OCI-LY1 (cell line): ENCODE results near the gene USP54.

Experiments used
- H2AFZ ChIP-seq: fragments of 200-600 bp; sonication (generic), shearing (Covaris generic); 2 replicates; pipeline ENCODE4 v1.6.0; 2014; ENCODE audit warnings: antibody characterized with exemption, mild to moderate bottlenecking, low read length
- H3F3A ChIP-seq: fragments of 200-600 bp; sonication (generic), shearing (Covaris generic); 2 replicates; pipeline ENCODE4 v1.6.0; 2014; ENCODE audit warnings: mild to moderate bottlenecking, antibody characterized with exemption, low read length, moderate library complexity; ENCODE audit not compliant: insufficient read depth
- H3K27ac ChIP-seq: fragments of 200-600 bp; sonication (generic); 2 replicates; pipeline ENCODE4 v1.5.1; 2014; ENCODE audit warnings: low read length, mixed run types, mild to moderate bottlenecking, low read depth; ENCODE audit not compliant: poor library complexity, severe bottlenecking
- H3K27me3 ChIP-seq: fragments of 200-600 bp; sonication (generic); 2 replicates; pipeline ENCODE4 v1.6.0; 2014; ENCODE audit warnings: antibody characterized with exemption, mild to moderate bottlenecking, low read length, moderate library complexity; ENCODE audit not compliant: insufficient read depth
- H3K36me3 ChIP-seq: fragments of 200-600 bp; sonication (generic); 2 replicates; pipeline ENCODE4 v1.6.1; 2014; ENCODE audit warnings: mild to moderate bottlenecking, antibody characterized with exemption, low read length, moderate library complexity, mixed read lengths; ENCODE audit not compliant: insufficient read depth
- H3K4me1 ChIP-seq: fragments of 200-600 bp; sonication (generic); 2 replicates; pipeline ENCODE4 v1.5.1; 2014; ENCODE audit warnings: mild to moderate bottlenecking, low read length, moderate library complexity; ENCODE audit not compliant: insufficient read depth, severe bottlenecking
- H3K4me2 ChIP-seq: fragments of 200-600 bp; sonication (generic), shearing (Covaris generic); 2 replicates; pipeline ENCODE4 v1.6.1; 2014; ENCODE audit warnings: low read length
- H3K4me3 ChIP-seq: fragments of 200-600 bp; sonication (generic); 2 replicates; pipeline ENCODE4 v1.5.1; 2014; ENCODE audit warnings: low read length, low read depth, mild to moderate bottlenecking, mixed read lengths; ENCODE audit not compliant: poor library complexity, severe bottlenecking
- H3K79me2 ChIP-seq: fragments of 200-600 bp; shearing (Covaris generic); 2 replicates; pipeline ENCODE4 v1.6.1; 2016; ENCODE audit warnings: mixed run types, low read length, mixed read lengths; ENCODE audit not compliant: insufficient read depth
- H3K9ac ChIP-seq: fragments of 200-600 bp; sonication (generic), shearing (Covaris generic); 2 replicates; pipeline ENCODE4 v1.6.1; 2014; ENCODE audit warnings: mild to moderate bottlenecking, low read length, mixed read lengths
- H3K9me2 ChIP-seq: fragments of 200-600 bp; sonication (generic), shearing (Covaris generic); 2 replicates; pipeline ENCODE4 v1.6.1; 2014; ENCODE audit warnings: low read depth, mild to moderate bottlenecking, low read length, mixed read lengths
- H3K9me3 ChIP-seq: fragments of 200-600 bp; shearing (Covaris generic); 2 replicates; pipeline ENCODE4 v1.6.1; 2014; ENCODE audit warnings: low read length, mixed read lengths
- H4K20me1 ChIP-seq: fragments of 200-600 bp; sonication (generic), shearing (Covaris generic); 2 replicates; pipeline ENCODE4 v1.6.0; 2016; ENCODE audit warnings: mild to moderate bottlenecking, low read length; ENCODE audit not compliant: insufficient read depth
- EZH2 ChIP-seq: fragments of 200-600 bp; sonication (generic), shearing (Covaris generic); IDR thresholded peaks from 2 replicates; pipeline ENCODE4 v1.8.0; 2017; ENCODE audit warnings: borderline replicate concordance, mixed run types, mild to moderate bottlenecking, antibody characterized with exemption, low read length, moderate library complexity, mixed read lengths
- TF ChIP-seq, protein P1 (sequence below): fragments of 200-600 bp; sonication (generic), shearing (Covaris generic); IDR thresholded peaks from 2 replicates; pipeline ENCODE4 v1.5.1; 2017; ENCODE audit warnings: mild to moderate bottlenecking, antibody characterized with exemption, low read length, moderate library complexity, mixed read lengths

The USP54 gene

DNA sequence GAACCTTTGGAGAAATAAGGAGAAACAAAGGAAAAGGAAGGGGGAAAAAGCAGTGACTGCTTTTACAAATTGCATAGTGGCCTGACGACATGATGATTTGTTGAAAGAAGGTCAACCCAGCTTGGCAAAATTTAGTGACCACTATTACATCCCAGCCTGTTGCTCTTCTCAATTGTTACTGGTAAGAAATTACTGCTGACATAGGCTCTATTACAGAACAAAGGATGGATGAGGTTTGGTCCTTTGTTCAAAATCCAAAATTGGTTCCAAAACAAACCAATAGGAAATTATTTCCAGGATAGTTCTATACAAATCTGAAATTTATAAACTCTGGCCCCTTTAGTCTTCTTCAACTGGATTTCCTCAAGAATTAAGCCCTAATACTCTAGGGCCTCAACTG, 39.6 kb downstream of the USP54 start:
- no peaks in the 10 kb centered on the region for H3K9me2 ChIP-seq
- H3K4me1 ChIP-seq, result no peaks in the 10 kb centered on the region
- no peaks in the 10 kb centered on the region for H3F3A ChIP-seq
- H3K9me3 ChIP-seq, result no peaks in the 10 kb centered on the region
- no peak overlapping the region for H2AFZ ChIP-seq
- no peaks in the 10 kb centered on the region for H4K20me1 ChIP-seq
- H3K27ac ChIP-seq, result no peak overlapping the region
- no peak overlapping the region for H3K9ac ChIP-seq
- H3K79me2 ChIP-seq, result no peaks in the 10 kb centered on the region
- no peak overlapping the region for H3K4me3 ChIP-seq
- TF ChIP-seq, protein P1, sequence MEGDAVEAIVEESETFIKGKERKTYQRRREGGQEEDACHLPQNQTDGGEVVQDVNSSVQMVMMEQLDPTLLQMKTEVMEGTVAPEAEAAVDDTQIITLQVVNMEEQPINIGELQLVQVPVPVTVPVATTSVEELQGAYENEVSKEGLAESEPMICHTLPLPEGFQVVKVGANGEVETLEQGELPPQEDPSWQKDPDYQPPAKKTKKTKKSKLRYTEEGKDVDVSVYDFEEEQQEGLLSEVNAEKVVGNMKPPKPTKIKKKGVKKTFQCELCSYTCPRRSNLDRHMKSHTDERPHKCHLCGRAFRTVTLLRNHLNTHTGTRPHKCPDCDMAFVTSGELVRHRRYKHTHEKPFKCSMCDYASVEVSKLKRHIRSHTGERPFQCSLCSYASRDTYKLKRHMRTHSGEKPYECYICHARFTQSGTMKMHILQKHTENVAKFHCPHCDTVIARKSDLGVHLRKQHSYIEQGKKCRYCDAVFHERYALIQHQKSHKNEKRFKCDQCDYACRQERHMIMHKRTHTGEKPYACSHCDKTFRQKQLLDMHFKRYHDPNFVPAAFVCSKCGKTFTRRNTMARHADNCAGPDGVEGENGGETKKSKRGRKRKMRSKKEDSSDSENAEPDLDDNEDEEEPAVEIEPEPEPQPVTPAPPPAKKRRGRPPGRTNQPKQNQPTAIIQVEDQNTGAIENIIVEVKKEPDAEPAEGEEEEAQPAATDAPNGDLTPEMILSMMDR, result no peak
- no peak for TF ChIP-seq EZH2
- no peaks in the 10 kb centered on the region for H3K27me3 ChIP-seq
- H3K36me3 ChIP-seq, result no peaks in the 10 kb centered on the region
- no peak overlapping the region for H3K4me2 ChIP-seq

DNA sequence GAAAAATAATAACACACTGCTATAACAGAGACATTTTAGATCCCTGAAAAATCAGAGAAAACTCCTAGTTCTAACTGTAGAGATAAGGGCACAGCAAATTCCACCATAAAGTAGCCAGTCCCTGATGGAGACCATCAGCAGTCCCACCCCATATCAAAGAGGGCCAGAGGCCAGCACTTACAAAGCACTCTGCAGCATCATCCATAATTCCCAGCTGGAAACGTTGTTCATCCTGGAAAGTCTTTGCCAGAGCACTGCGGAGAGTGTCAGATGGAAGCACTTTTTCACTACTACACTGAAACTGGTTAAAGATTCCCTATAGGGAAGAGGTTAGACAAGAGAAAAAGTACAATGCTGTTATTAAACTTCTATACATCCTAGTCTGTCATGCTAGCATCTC, 45.8 kb downstream of the USP54 start:
- TF ChIP-seq EZH2, result no peak
- TF ChIP-seq, protein P1, result no peak
- Histone ChIP-seq H3K4me2 (no peak overlapping the region), H3K9me3 (no peaks in the 10 kb centered on the region), H3K27me3 (no peaks in the 10 kb centered on the region), H3K9ac (no peak overlapping the region), H3K9me2 (no peaks in the 10 kb centered on the region), H3K27ac (no peak overlapping the region), H3F3A (no peaks in the 10 kb centered on the region), H2AFZ (no peak overlapping the region), H3K36me3 (no peaks in the 10 kb centered on the region), H3K4me1 (no peaks in the 10 kb centered on the region), H3K4me3 (no peak overlapping the region), H4K20me1 (no peaks in the 10 kb centered on the region), H3K79me2 (no peaks in the 10 kb centered on the region)

DNA sequence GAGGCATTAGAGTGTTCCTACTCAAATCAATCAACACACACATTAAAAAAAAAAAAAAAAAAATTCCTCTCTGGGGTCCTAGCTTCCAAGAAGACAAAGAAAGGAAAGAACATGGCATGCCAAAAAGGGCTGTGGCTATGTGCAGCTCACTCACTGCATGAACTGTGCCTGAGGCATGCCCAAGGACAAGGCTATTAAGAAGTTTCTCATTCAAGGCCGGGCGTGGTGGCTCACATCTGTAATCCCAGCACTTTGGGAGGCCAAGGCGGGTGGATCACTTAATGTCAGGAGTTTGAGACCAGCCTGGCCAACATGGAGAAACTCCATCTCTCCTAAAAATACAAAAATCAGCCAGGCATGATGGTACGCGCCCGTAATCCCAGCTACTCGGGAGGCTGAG, 53.4 kb downstream of the USP54 start:
- Histone ChIP-seq H3K9ac (no peak overlapping the region), H3K4me1 (no peaks in the 10 kb centered on the region), H3K79me2 (no peaks in the 10 kb centered on the region), H2AFZ (no peak overlapping the region), H3K9me2 (no peaks in the 10 kb centered on the region), H3K9me3 (no peaks in the 10 kb centered on the region), H3K4me2 (no peak overlapping the region), H3K27me3 (no peaks in the 10 kb centered on the region), H3F3A (no peaks in the 10 kb centered on the region), H3K4me3 (no peak overlapping the region), H4K20me1 (no peaks in the 10 kb centered on the region), H3K36me3 (no peaks in the 10 kb centered on the region), H3K27ac (no peak overlapping the region)
- TF ChIP-seq EZH2, result no peak
- TF ChIP-seq, protein P1, result no peak
